Measurements from ENCODE around the gene DYNC1H1. TPM values are rescaled to one million over a fixed set of nuclear protein-coding genes. Genes with fewer than 3 reads are reported as not detected.
"Not testable (repeated sequence)": the region's sequence is repeated elsewhere in the genome, so short reads cannot be mapped to it uniquely, and the experiment has no call there.

The DYNC1H1 gene
- total RNA-seq, 1 donor from 2014 or later = 237 TPM

DNA sequence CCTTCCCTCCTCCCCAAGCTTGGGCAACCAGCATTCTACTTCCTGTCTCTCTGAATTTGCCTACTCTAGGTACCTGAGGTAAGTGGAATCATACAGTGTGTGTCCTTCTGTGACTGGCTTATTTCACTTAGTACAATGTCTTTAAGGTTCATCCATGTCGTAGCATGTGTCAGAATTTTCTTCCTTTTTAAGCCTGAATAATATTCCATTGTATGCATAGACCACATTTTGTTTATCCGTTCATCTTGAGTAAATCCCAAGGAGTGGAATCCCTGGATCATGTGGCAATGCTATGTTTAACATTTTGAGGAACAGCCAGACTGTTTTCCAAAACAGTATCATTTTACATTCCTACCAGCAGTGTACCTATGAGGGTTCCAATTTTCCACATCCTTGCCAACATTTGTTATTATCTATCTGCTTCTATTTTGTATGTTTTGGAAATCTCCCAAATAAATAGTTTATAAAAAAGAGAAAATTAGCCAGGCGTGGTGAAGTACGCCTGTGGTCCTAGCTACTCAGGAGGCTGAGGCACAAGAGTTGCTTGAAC, 110.1 kb downstream of the DYNC1H1 start:
- Histone ChIP-seq H3K9ac (no peak overlapping the region), H3F3A (ENCODE audit: low read depth) (peaks cover 24% of the 10 kb centered on the region), H2AFZ (replicated peaks) (no peak overlapping the region), H3K9me3 (ENCODE audit: low read depth) (no peaks in the 10 kb centered on the region), H3K4me3 (no peak overlapping the region), H3K36me3 (no peaks in the 10 kb centered on the region), H3K4me2 (no peak overlapping the region), H3K4me1 (no peaks in the 10 kb centered on the region), H3K27ac (no peak overlapping the region), H3K79me2 (ENCODE audit: low read depth) (no peaks in the 10 kb centered on the region), H4K20me1 (ENCODE audit: low read depth) (no peaks in the 10 kb centered on the region), H3K27me3 (no peaks in the 10 kb centered on the region)
- H3K27me3 Mint-ChIP-seq (ENCODE audit: insufficient read depth, low read depth) = peaks cover 4% of the 10 kb centered on the region
- no peak overlapping the region for H3K4me3 Mint-ChIP-seq
- H3K9me3 Mint-ChIP-seq = peaks cover 4% of the 10 kb centered on the region
- TF ChIP-seq EZH2phosphoT487 (IDR thresholded peaks at IDR 0.05) (no peak), EZH2 (IDR thresholded peaks at IDR 0.05) (no peak)
- TF ChIP-seq, protein P1, sequence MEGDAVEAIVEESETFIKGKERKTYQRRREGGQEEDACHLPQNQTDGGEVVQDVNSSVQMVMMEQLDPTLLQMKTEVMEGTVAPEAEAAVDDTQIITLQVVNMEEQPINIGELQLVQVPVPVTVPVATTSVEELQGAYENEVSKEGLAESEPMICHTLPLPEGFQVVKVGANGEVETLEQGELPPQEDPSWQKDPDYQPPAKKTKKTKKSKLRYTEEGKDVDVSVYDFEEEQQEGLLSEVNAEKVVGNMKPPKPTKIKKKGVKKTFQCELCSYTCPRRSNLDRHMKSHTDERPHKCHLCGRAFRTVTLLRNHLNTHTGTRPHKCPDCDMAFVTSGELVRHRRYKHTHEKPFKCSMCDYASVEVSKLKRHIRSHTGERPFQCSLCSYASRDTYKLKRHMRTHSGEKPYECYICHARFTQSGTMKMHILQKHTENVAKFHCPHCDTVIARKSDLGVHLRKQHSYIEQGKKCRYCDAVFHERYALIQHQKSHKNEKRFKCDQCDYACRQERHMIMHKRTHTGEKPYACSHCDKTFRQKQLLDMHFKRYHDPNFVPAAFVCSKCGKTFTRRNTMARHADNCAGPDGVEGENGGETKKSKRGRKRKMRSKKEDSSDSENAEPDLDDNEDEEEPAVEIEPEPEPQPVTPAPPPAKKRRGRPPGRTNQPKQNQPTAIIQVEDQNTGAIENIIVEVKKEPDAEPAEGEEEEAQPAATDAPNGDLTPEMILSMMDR (IDR thresholded peaks at IDR 0.05) = no peak
- H3K27ac Mint-ChIP-seq = no peak overlapping the region
- H3K36me3 Mint-ChIP-seq = peaks cover 17% of the 10 kb centered on the region
- DNase-seq (ENCODE audit: low spot score) = no peak
- peaks cover 6% of the 10 kb centered on the region for H3K4me1 Mint-ChIP-seq

DNA sequence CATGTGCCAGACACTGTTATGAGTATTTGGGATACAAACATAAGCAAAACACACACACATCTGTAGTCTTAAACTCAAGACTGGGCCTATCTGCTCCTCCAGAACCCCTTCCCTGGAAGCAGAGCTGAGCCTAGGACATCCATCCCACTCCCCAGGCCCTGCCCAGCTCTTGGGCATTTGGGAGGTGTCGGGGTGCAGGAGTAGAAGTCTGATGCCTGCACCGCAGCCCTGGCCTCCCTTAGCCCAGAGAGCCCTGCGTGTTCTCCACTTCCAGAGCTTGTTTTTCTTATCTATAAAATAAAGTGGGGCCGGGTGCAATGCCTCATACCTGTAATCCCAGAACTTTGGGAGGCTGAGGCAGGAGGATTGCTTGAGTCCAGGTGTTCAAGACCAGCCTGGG, 110.8 kb downstream of the DYNC1H1 start:
- no peaks in the 10 kb centered on the region for H3K9me3 ChIP-seq (ENCODE audit: low read depth)
- no peak overlapping the region for H3K4me3 ChIP-seq
- H3K27ac ChIP-seq = no peak overlapping the region
- TF ChIP-seq EZH2phosphoT487 (IDR thresholded peaks at IDR 0.05) (no peak), EZH2 (IDR thresholded peaks at IDR 0.05) (no peak)
- TF ChIP-seq, protein P1 (IDR thresholded peaks at IDR 0.05) = no peak
- no peak overlapping the region for H3K4me2 ChIP-seq
- no peak overlapping the region for H3K27ac Mint-ChIP-seq
- no peaks in the 10 kb centered on the region for H3K79me2 ChIP-seq (ENCODE audit: low read depth)
- no peaks in the 10 kb centered on the region for H4K20me1 ChIP-seq (ENCODE audit: low read depth)
- peaks cover 4% of the 10 kb centered on the region for H3K27me3 Mint-ChIP-seq (ENCODE audit: insufficient read depth, low read depth)
- no peak overlapping the region for H2AFZ ChIP-seq (replicated peaks)
- H3K4me1 Mint-ChIP-seq = peaks cover 6% of the 10 kb centered on the region
- no peaks in the 10 kb centered on the region for H3K4me1 ChIP-seq
- no peak for DNase-seq (ENCODE audit: low spot score)
- peaks cover 6% of the 10 kb centered on the region for H3K36me3 ChIP-seq
- H3K9me3 Mint-ChIP-seq = peaks cover 2% of the 10 kb centered on the region
- H3K36me3 Mint-ChIP-seq = peaks cover 23% of the 10 kb centered on the region
- H3K4me3 Mint-ChIP-seq = no peak overlapping the region
- no peak overlapping the region for H3K9ac ChIP-seq
- H3K27me3 ChIP-seq = no peaks in the 10 kb centered on the region
- H3F3A ChIP-seq (ENCODE audit: low read depth) = peaks cover 30% of the 10 kb centered on the region

DNA sequence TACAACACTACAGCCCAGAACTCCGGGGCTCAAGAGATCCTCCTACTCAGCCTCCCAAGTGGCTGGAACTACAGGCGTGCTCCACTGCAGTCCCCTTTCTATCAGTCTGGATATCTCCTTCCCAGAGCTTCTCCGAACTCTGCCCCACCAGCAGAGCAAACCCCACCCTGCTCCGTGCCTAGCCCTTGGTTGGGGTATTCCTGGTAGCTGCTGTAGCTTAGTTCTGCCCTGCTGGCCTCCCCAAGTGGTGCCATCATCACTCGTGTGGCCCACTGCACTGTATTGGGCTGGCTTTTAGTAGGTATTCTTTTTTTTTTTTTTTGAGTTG, 113.0 kb downstream of the DYNC1H1 start:
- H3K4me3 ChIP-seq = no peak overlapping the region
- Mint-ChIP-seq H3K9me3 (peaks cover 2% of the 10 kb centered on the region), H3K36me3 (peaks cover 41% of the 10 kb centered on the region), H3K4me3 (no peak overlapping the region), H3K4me1 (peaks cover 7% of the 10 kb centered on the region), H3K27me3 (ENCODE audit: insufficient read depth, low read depth) (peaks cover 4% of the 10 kb centered on the region), H3K27ac (no peak overlapping the region)
- no peak overlapping the region for H3K9ac ChIP-seq
- no peak for DNase-seq (ENCODE audit: low spot score)
- TF ChIP-seq, protein P1 (IDR thresholded peaks at IDR 0.05) = no peak
- TF ChIP-seq EZH2phosphoT487 (IDR thresholded peaks at IDR 0.05) (no peak), EZH2 (IDR thresholded peaks at IDR 0.05) (no peak)
- no peak overlapping the region for H3K27ac ChIP-seq
- no peak overlapping the region for H3K4me2 ChIP-seq
- peaks cover 14% of the 10 kb centered on the region for H4K20me1 ChIP-seq (ENCODE audit: low read depth)
- H3K79me2 ChIP-seq (ENCODE audit: low read depth) = peaks cover 9% of the 10 kb centered on the region
- H3K36me3 ChIP-seq = peaks cover 19% of the 10 kb centered on the region
- H3K4me1 ChIP-seq = peaks cover 3% of the 10 kb centered on the region
- H3F3A ChIP-seq (ENCODE audit: low read depth) = peaks cover 51% of the 10 kb centered on the region
- no peak overlapping the region for H2AFZ ChIP-seq (replicated peaks)
- no peaks in the 10 kb centered on the region for H3K27me3 ChIP-seq
- H3K9me3 ChIP-seq (ENCODE audit: low read depth) = no peaks in the 10 kb centered on the region

DNA sequence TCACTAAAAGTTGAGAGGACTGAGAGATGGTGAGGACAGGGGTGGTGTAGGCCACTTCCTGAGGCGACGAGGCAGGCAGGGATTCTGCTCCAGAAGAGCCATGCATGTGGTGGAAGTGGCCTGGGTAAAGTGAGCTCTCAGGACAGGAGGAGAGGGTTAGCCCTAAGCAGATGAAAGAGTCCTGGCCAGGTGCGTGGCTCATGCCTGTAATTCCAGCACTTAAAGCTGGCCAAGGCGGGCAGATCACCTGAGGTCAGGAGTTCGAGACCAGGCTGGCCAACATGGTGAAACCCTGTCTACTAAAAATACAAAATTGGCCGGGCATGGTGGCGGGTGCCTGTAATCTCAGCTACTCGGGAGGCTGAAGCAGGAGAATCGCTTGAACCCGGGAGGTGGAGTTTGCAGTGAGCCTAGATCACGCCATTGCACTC, 114.0 kb downstream of the DYNC1H1 start:
- not testable (repeated sequence) for H3K27me3 Mint-ChIP-seq (ENCODE audit: insufficient read depth, low read depth); H3K4me3 Mint-ChIP-seq; DNase-seq (ENCODE audit: low spot score); H3K9me3 Mint-ChIP-seq; H3K9ac ChIP-seq; H3K27ac Mint-ChIP-seq; H3K9me3 ChIP-seq (ENCODE audit: low read depth); H3K27ac ChIP-seq; H3K27me3 ChIP-seq; H3K4me2 ChIP-seq; H2AFZ ChIP-seq (replicated peaks); H3K4me3 ChIP-seq
- Histone ChIP-seq H3F3A (ENCODE audit: low read depth) (peaks cover 62% of the 10 kb centered on the region), H3K4me1 (peaks cover 12% of the 10 kb centered on the region), H3K79me2 (ENCODE audit: low read depth) (peaks cover 20% of the 10 kb centered on the region), H4K20me1 (ENCODE audit: low read depth) (peaks cover 24% of the 10 kb centered on the region), H3K36me3 (peaks cover 24% of the 10 kb centered on the region)
- Mint-ChIP-seq H3K36me3 (peaks cover 46% of the 10 kb centered on the region), H3K4me1 (peaks cover 15% of the 10 kb centered on the region)
